CD4-positive, alpha-beta T cell treated with Interleukin-10 for 1 hour (primary cell): ENCODE results near the gene ZNHIT6.
"Not testable (repeated sequence)": the region's sequence is repeated elsewhere in the genome, so short reads cannot be mapped to it uniquely, and the experiment has no call there.

Experiments used
- DNase-seq: peaks from one replicate; pipeline ENCODE4 v3.0.0-alpha.2; 2020

Gene ZNHIT6, protein sequence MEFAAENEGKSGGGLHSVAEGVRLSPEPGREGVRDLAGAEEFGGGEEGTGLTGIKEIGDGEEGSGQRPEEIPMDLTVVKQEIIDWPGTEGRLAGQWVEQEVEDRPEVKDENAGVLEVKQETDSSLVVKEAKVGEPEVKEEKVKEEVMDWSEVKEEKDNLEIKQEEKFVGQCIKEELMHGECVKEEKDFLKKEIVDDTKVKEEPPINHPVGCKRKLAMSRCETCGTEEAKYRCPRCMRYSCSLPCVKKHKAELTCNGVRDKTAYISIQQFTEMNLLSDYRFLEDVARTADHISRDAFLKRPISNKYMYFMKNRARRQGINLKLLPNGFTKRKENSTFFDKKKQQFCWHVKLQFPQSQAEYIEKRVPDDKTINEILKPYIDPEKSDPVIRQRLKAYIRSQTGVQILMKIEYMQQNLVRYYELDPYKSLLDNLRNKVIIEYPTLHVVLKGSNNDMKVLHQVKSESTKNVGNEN

DNA sequence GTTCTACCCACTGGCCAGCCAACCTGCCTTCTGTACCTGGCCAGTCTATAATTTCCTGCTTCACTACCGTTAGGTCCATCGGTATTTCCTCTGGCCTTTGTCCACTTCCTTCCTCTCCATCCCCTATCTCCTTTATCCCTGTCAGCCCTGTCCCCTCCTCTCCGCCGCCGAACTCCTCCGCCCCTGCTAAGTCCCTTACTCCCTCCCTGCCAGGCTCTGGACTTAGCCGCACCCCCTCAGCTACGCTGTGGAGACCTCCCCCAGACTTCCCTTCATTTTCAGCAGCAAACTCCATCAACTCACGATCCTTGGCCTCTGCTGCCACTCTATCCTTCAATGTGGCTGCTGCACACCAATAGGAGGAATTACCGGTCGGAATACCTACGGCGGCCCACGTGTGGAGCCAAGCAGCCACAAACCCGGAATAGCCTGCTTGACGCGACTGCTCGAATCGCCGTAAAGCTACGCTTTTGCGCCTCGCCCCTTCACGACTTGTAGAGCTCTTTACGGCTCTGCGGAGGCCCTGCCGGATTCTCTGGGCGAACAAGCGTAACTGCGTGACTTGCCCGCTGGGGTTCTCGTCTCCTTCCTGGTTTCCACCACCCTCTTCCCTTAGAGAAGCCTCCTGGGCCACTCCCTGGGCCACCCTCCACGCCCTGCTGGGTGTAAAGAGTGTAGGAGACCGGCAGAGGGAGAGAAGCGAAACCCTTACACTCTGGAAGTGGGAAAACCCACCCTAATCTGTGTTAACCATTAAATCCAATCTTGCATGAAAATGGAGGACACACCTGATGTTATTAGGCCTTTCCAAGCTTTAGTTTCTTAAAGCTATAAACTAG lies at the start of gene ZNHIT6:
TSS of gene ZNHIT6 (minus strand) at position 444 of the 839 bp plus-strand sequence. CDS start at position 295, 149 bp downstream.
- DNase-seq: peak; percentile 91

- no peak for DNase-seq
These were observed 48.6 kb upstream of the ZNHIT6 start for GRCh38 chr1:85756864-85757263.

- DNase-seq: no peak
These were observed 39.9 kb upstream of the ZNHIT6 start for GRCh38 chr1:85748120-85748519.

DNA sequence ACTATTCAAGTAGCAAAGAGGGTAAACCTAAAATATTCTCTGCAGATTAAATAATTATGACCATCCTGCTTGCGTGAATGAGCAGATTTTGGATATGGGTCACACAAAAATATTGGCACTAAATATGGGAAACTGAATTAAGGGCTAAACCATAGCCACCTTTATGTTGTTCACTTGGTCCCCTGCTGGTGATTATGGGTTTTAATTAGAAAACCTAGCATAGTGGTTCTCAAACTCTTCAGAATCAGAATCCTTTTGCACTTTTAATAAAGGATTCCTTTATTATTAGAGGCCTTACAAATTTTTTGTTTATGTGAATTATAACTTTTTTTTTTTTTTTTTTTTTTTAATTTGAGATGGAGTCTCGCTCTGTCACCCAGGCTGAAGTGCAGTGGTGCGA lies 38.5 kb upstream of the ZNHIT6 start:
- no peak for DNase-seq

DNA sequence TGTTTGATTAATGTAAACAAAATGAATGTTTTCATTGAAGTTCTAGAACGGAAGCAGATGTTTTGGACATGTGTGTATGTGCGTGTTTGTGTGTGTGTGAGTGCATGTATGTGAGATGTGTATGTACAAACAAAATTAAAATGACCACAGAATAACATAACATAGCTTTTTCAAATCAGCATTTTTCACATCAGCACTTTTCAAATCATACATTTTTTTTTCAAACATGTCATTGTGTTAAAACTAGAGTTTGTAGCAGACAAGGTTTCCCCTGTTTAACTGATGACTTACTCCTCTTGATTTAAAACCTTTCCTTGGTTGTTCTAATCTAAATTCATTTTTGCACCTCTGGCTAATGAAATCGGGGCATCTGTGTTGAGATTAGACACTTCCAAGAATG lies 35.6 kb upstream of the ZNHIT6 start:
- DNase-seq: no peak

GRCh38 chr1:85734931-85735330 lies 26.7 kb upstream of the ZNHIT6 start:
- DNase-seq: no peak

DNA sequence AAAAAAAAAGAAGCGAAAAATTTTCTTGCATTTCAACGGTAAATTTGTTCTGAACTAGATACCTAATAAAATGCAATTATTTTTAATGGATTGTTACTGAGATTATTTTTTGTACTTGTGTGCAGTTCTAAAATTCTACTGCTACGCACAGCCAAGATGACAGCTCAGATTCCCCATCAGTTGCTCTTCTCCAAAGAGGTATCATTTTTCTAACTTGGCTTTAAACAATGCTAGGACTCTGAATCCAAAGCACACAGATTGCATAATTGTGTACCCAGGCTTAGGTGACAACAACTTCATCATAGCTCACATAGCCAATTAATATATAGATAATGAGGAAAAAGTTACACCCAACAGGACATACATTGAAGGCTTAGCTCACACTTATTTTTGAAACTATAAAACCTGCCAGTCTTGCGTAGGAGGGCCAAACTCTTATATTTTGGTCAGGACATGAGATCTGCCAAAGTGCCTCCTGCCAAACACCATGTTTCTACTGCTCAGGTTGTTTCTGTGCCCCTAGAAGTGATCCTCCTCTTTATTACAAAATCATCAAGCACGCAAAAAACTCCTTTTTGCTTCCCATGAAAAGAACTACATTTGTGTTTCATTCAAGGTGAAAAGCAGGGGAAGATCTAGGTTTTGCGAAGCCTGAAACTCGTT lies 10.6 kb upstream of the ZNHIT6 start:
- DNase-seq: no peak

DNA sequence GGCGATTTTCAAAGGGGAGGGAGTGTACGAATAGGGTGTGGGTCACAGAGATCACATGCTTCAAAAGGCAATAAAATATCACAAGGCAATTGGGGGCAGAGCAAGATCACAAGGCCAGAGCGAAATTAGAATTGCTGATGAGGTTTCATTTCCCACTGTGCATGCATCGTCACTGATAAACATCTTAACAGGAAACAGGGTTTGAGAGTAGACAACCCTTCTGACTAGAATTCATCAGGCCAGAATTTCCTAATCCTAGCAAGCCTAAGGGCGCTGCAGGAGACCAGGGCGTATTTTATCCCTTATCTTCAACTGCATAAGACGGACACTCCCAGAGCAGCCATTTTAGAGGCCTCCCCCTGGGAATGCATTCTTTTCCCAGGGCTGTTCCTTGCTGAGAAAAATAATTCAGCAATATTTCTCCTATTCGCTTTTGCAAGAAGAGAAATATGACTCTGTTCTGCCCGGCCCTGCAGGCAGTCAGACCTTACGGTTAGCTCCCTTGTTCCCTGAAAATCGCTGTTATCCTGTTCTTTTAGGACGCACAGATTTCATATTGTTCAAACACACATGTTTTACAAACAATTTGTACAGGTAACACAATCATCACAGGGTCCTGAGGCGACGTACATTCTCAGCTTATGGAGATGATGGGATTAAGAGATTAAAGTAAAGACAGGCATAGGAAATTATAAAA lies 6.3 kb upstream of the ZNHIT6 start:
- not testable (repeated sequence) for DNase-seq

DNA sequence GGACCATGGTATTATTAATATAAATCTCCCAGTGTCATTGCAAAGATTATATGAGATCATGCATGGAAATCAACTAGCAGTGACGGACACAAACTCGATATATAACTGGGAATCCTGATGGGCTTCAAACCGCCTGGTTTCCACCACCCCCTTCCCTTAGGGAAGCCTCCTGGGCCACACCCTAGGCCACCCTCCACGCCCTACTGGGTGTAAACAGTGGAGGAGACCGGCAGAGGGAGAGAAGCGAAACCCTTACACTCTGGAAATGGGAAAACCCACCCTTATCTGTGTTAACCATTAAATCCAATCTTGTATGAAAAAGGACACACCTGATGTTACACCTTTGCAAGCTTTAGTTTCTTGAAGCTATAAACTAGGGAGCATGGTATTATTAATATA lies 595 bp upstream of the ZNHIT6 start:
- peak; percentile 4 for DNase-seq

DNA sequence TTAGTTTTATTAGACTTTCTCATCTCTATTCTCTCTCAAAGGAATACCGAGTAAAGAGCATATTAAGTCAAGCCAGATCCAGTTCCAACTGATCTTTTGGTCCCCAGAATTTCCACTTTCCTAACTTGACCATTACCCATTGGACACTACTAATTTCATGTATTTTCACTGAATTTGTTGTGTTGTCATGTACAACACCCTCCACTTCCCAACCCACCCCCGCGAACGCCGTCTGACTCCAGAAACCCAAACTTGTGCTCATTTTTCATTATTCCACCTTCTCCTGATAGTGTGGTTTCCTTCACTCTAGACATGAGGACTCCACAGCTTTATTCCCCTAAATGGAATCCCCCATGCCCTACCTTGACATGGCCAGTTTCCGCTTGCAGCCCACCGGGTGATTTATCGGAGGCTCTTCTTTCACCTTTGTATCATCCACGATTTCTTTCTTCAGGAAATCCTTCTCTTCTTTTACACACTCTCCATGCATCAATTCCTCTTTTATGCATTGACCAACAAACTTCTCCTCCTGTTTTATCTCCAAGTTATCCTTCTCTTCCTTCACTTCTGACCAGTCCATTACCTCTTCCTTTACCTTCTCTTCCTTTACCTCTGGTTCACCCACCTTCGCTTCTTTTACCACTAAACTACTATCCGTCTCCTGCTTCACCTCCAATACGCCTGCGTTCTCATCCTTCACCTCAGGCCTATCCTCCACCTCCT lies 805 bp downstream of the ZNHIT6 start:
- DNase-seq: no peak

GRCh38 chr1:85705940-85706339 lies 2.3 kb downstream of the ZNHIT6 start:
- no peak for DNase-seq

GRCh38 chr1:85700422-85700821 lies 7.8 kb downstream of the ZNHIT6 start:
- no peak for DNase-seq

- no peak for DNase-seq
These were observed 10.3 kb downstream of the ZNHIT6 start for GRCh38 chr1:85697895-85698294.

GRCh38 chr1:85692730-85693314 lies 15.4 kb downstream of the ZNHIT6 start:
- DNase-seq: no peak

- no peak for DNase-seq
These were observed 18.3 kb downstream of the ZNHIT6 start for GRCh38 chr1:85689775-85690404.

DNA sequence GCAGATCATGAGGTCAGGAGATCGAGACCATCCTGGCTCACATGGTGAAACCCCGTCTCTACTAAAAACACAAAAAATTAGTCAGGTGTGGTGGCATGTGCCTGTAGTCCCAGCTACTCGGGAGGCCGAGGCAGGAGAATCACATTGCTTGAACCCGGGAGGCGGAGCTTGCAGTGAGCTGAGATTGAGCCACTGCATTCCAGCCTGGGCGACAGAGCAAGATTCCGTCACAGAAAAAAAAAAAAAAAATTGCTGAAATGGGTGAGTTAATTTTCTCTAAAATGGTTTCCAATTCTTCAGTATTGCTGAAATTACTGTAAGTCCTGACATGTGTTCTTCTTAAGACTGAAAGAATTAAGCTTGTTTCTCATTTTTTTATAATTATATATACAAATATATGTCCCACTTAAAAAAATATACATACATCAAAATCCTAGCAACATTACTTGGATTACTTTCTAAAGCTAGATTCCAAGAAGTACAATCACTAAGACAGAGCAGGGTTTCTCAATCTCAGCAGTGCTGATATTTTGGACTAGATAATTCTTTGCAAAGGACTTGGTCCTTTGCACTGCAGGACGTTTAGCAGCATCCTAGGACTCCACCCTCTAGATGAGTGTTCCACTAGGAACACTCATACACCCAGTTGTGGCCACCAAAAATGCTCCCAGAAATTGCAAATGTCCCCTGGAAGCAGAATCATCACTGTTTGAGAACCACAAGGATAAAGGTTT lies 24.8 kb downstream of the ZNHIT6 start:
- DNase-seq: no peak

- no peak for DNase-seq
These were observed 27.1 kb downstream of the ZNHIT6 start for GRCh38 chr1:85681087-85681486.

- DNase-seq: no peak
These were observed 30.0 kb downstream of the ZNHIT6 start for GRCh38 chr1:85678193-85678592.

DNA sequence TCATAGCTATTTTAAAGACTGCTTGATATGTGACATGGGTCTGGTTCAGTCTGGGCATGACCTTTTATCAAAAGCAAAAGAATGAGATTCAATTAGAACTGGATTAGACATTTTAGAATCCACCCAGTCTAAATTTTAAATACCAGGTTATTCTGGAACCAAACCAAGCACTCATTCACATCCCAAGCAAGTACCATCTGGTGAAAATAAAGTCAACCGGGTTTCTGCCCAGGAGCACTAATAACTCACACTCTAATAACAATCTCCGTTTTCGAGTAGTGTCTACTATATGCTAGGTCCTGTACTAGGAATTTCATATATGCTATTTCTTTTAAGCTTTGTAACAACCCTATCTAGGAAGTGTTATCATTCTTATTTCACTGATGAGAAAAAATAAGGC lies 30.6 kb downstream of the ZNHIT6 start:
- DNase-seq: no peak

DNA sequence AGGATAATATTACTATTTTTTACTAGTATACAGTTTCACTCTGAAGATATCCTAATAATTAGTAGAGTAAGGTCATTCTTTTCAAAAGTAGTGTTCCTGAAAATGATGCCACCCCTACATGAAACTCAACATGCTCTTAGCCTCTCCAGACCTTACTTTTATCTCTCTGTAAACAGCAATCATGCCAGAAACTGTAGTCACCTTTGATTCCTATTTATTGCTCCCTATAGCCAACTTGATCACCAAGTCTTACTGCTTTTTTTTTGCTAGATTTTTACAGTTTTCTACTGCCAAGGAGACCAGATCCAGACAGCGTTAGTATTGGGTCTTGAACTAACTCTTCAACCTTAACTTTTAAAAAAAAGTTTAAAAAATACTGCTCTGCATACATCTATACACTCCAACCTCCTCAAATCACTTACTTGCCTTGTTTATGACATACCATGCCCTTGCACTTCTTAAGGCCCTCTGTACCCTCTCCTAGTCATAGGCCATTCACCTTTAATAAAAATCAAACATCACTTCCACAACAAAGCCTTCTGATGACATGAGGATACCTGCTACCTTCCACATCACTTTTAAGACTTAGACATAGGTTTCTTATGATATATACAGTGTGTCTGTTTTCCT lies 36.1 kb downstream of the ZNHIT6 start:
- DNase-seq: no peak
